Measurements from ENCODE around the gene MEX3B.
"Not testable (repeated sequence)": the region's sequence is repeated elsewhere in the genome, so short reads cannot be mapped to it uniquely, and the experiment has no call there.

MEX3B gene

GRCh38 chr15:82017656-82018055, 28.2 kb downstream of the MEX3B start:
- Histone ChIP-seq H3K27ac (ENCODE audit: low read depth, low read length) (no peak overlapping the region), H3K27me3 (ENCODE audit: control insufficient read depth in 5 of 5, insufficient read depth in 4 of 5, low read length in 5 of 5) (peaks cover 0 to 3% (median 0%) of the 10 kb centered on the region in 5 donors), H3K9me3 (ENCODE audit: control insufficient read depth in 5 of 5, low read length in 5 of 5) (no peaks in the 10 kb centered on the region), H3K9ac (ENCODE audit: low read length in 5 of 5) (no peak overlapping the region), H3K36me3 (ENCODE audit: control insufficient read depth in 5 of 5, insufficient read depth in 5 of 5, low read length in 5 of 5) (no peaks in the 10 kb centered on the region), H3K4me1 (ENCODE audit: control insufficient read depth in 5 of 5, insufficient read depth in 5 of 5, low read length in 5 of 5) (peaks cover 0 to 13% (median 3%) of the 10 kb centered on the region in 5 donors), H3K4me3 (ENCODE audit: low read depth in 1 of 5, low read length in 5 of 5) (no peak overlapping the region)

GRCh38 chr15:82014989-82015388, 30.8 kb downstream of the MEX3B start:
- Histone ChIP-seq H3K9ac (ENCODE audit: low read length in 5 of 5) (no peak overlapping the region), H3K4me1 (ENCODE audit: control insufficient read depth in 5 of 5, insufficient read depth in 5 of 5, low read length in 5 of 5) (peaks cover 0 to 13% (median 3%) of the 10 kb centered on the region in 5 donors), H3K27me3 (ENCODE audit: control insufficient read depth in 5 of 5, insufficient read depth in 4 of 5, low read length in 5 of 5) (no peaks in the 10 kb centered on the region), H3K27ac (ENCODE audit: low read depth, low read length) (no peak overlapping the region), H3K36me3 (ENCODE audit: control insufficient read depth in 5 of 5, insufficient read depth in 5 of 5, low read length in 5 of 5) (no peaks in the 10 kb centered on the region), H3K9me3 (ENCODE audit: control insufficient read depth in 5 of 5, low read length in 5 of 5) (no peaks in the 10 kb centered on the region), H3K4me3 (ENCODE audit: low read depth in 1 of 5, low read length in 5 of 5) (no peak overlapping the region)

GRCh38 chr15:82012908-82013307, 32.9 kb downstream of the MEX3B start:
- no peak overlapping the region for H3K9ac ChIP-seq (ENCODE audit: low read length in 5 of 5)
- no peaks in the 10 kb centered on the region for H3K27me3 ChIP-seq (ENCODE audit: control insufficient read depth in 5 of 5, insufficient read depth in 4 of 5, low read length in 5 of 5)
- peaks cover 0 to 13% (median 3%) of the 10 kb centered on the region in 5 donors for H3K4me1 ChIP-seq (ENCODE audit: control insufficient read depth in 5 of 5, insufficient read depth in 5 of 5, low read length in 5 of 5)
- no peak overlapping the region for H3K4me3 ChIP-seq (ENCODE audit: low read depth in 1 of 5, low read length in 5 of 5)
- no peak overlapping the region for H3K27ac ChIP-seq (ENCODE audit: low read depth, low read length)
- no peaks in the 10 kb centered on the region for H3K9me3 ChIP-seq (ENCODE audit: control insufficient read depth in 5 of 5, low read length in 5 of 5)
- H3K36me3 ChIP-seq (ENCODE audit: control insufficient read depth in 5 of 5, insufficient read depth in 5 of 5, low read length in 5 of 5): no peaks in the 10 kb centered on the region

- Histone ChIP-seq H3K4me3 (ENCODE audit: low read depth in 1 of 5, low read length in 5 of 5) (no peak overlapping the region), H3K27ac (ENCODE audit: low read depth, low read length) (no peak overlapping the region), H3K9me3 (ENCODE audit: control insufficient read depth in 5 of 5, low read length in 5 of 5) (peaks cover 0 to 16% (median 0%) of the 10 kb centered on the region in 5 donors), H3K36me3 (ENCODE audit: control insufficient read depth in 5 of 5, insufficient read depth in 5 of 5, low read length in 5 of 5) (no peaks in the 10 kb centered on the region), H3K9ac (ENCODE audit: low read length in 5 of 5) (no peak overlapping the region), H3K4me1 (ENCODE audit: control insufficient read depth in 5 of 5, insufficient read depth in 5 of 5, low read length in 5 of 5) (no peaks in the 10 kb centered on the region), H3K27me3 (ENCODE audit: control insufficient read depth in 5 of 5, insufficient read depth in 4 of 5, low read length in 5 of 5) (no peaks in the 10 kb centered on the region)
These were observed 40.6 kb downstream of the MEX3B start for GRCh38 chr15:82005239-82005638.

GRCh38 chr15:82003916-82004315, 41.9 kb downstream of the MEX3B start:
- Histone ChIP-seq H3K4me1 (ENCODE audit: control insufficient read depth in 5 of 5, insufficient read depth in 5 of 5, low read length in 5 of 5) (no peaks in the 10 kb centered on the region), H3K27me3 (ENCODE audit: control insufficient read depth in 5 of 5, insufficient read depth in 4 of 5, low read length in 5 of 5) (no peaks in the 10 kb centered on the region), H3K9ac (ENCODE audit: low read length in 5 of 5) (no peak overlapping the region), H3K36me3 (ENCODE audit: control insufficient read depth in 5 of 5, insufficient read depth in 5 of 5, low read length in 5 of 5) (no peaks in the 10 kb centered on the region), H3K27ac (ENCODE audit: low read depth, low read length) (no peak overlapping the region), H3K9me3 (ENCODE audit: control insufficient read depth in 5 of 5, low read length in 5 of 5) (peaks cover 0 to 16% (median 0%) of the 10 kb centered on the region in 5 donors), H3K4me3 (ENCODE audit: low read depth in 1 of 5, low read length in 5 of 5) (no peak overlapping the region)

GRCh38 chr15:81995081-81995480, 50.7 kb downstream of the MEX3B start:
- not testable (repeated sequence) for H3K36me3 ChIP-seq (ENCODE audit: control insufficient read depth in 5 of 5, insufficient read depth in 5 of 5, low read length in 5 of 5); H3K27ac ChIP-seq (ENCODE audit: low read depth, low read length); H3K4me1 ChIP-seq (ENCODE audit: control insufficient read depth in 5 of 5, insufficient read depth in 5 of 5, low read length in 5 of 5); H3K4me3 ChIP-seq (ENCODE audit: low read depth in 1 of 5, low read length in 5 of 5); H3K9ac ChIP-seq (ENCODE audit: low read length in 5 of 5); H3K27me3 ChIP-seq (ENCODE audit: control insufficient read depth in 5 of 5, insufficient read depth in 4 of 5, low read length in 5 of 5)
- H3K9me3 ChIP-seq (ENCODE audit: control insufficient read depth in 5 of 5, low read length in 5 of 5): peaks cover 0 to 13% (median 10%) of the 10 kb centered on the region in 5 donors

GRCh38 chr15:81992523-81992922, 53.3 kb downstream of the MEX3B start:
- Histone ChIP-seq H3K9me3 (ENCODE audit: control insufficient read depth in 5 of 5, low read length in 5 of 5) (peaks cover 0 to 13% (median 10%) of the 10 kb centered on the region in 5 donors), H3K36me3 (ENCODE audit: control insufficient read depth in 5 of 5, insufficient read depth in 5 of 5, low read length in 5 of 5) (no peaks in the 10 kb centered on the region), H3K4me3 (ENCODE audit: low read depth in 1 of 5, low read length in 5 of 5) (no peak overlapping the region), H3K4me1 (ENCODE audit: control insufficient read depth in 5 of 5, insufficient read depth in 5 of 5, low read length in 5 of 5) (no peaks in the 10 kb centered on the region), H3K27me3 (ENCODE audit: control insufficient read depth in 5 of 5, insufficient read depth in 4 of 5, low read length in 5 of 5) (peaks cover 0 to 4% (median 0%) of the 10 kb centered on the region in 5 donors), H3K9ac (ENCODE audit: low read length in 5 of 5) (no peak overlapping the region), H3K27ac (ENCODE audit: low read depth, low read length) (no peak overlapping the region)

All from subcutaneous abdominal adipose tissue (tissue), 5 donors.